HCT116 (cell line): Measurements from ENCODE around the gene TEPSIN. TPM values are rescaled to one million over a fixed set of nuclear protein-coding genes. Genes with fewer than 3 reads are reported as not detected.

Experiments used
- ATAC-seq: fragments of 200-7000 bp; cut with Tn5 transposase; 2 replicates; pipeline ENCODE4 v1.9.1; 2020; ENCODE audit warnings: mild to moderate bottlenecking, moderate library complexity
- BruUV-seq: library from RNA; stranded (reverse); fragments of 400-500 nt; replicated peaks from 2 replicates; lab custom pipeline; 2021; lab: Mats Ljungman, UMichigan
- CTCF ChIA-PET: fragments of 300-600 bp; sonication (Branson Sonifier 250); formaldehyde crosslinking; loops from one replicate; lab custom pipeline; 2021; ENCODE audit warnings: antibody characterized with exemption; lab: Charles Lee
- POLR2A ChIA-PET: fragments of 300-600, 350-600 bp; sonication (Branson Sonifier 250); formaldehyde crosslinking; loops from one replicate; lab custom pipeline; 2021; ENCODE audit warnings: antibody characterized with exemption; lab: Charles Lee
- RAD21 ChIA-PET, 2 experiments: fragments of 300-600 bp; sonication (Branson Sonifier 250); formaldehyde crosslinking; loops; one replicate each; lab custom pipeline; 2023; ENCODE audit warnings: low total read pairs in 2 of 2; ENCODE audit not compliant: uncharacterized antibody in 2 of 2, unreplicated experiment in 2 of 2, low non-redundant PET in 1 of 2; lab: Charles Lee
- DNase-seq: peaks from one replicate; pipeline ENCODE4 v3.0.0-alpha.2; 2010; ENCODE audit warnings: low read depth, low spot score
- H2AFZ ChIP-seq: fragments of 200-600 bp; shearing (Covaris generic), sonication (generic); 2 replicates; pipeline ENCODE4 v1.6.1; 2017; ENCODE audit warnings: low read depth, mixed run types, mixed read lengths, antibody characterized with exemption, low read length; ENCODE audit not compliant: poor library complexity, severe bottlenecking
- H3K27ac ChIP-seq: 2 replicates; pipeline ENCODE4 v1.5.1; 2012; ENCODE audit warnings: low read depth, low read length
- H3K27me3 ChIP-seq: fragments of 200-600 bp; sonication (generic); 2 replicates; pipeline ENCODE4 v1.6.1; 2016; ENCODE audit warnings: mixed run types, low read length, mixed read lengths; ENCODE audit not compliant: insufficient read depth
- H3K36me3 ChIP-seq, 2 experiments: fragments of 200-500 bp in 1 of 2; fragments of 200-600 bp in 1 of 2; sonication (Bioruptor generic) in 1 of 2; sonication (generic) in 1 of 2; 2 replicates each; pipeline versions ENCODE4 v1.5.1 to v1.6.1; 2014 to 2016; ENCODE audit warnings: low read length in 2 of 2, inconsistent platforms in 1 of 2, mixed read lengths in 1 of 2, mixed run types in 1 of 2; ENCODE audit not compliant: insufficient read depth in 2 of 2, control insufficient read depth in 1 of 2
- H3K4me1 ChIP-seq, 2 experiments: fragments of 200-600 bp in 1 of 2; sonication (generic) in 1 of 2; 2 replicates each; pipeline versions ENCODE4 v1.5.1 to v1.6.1; 2012 to 2017; ENCODE audit warnings: low read length in 2 of 2, inconsistent platforms in 1 of 2, mild to moderate bottlenecking in 1 of 2, mixed read lengths in 1 of 2, mixed run types in 1 of 2, moderate library complexity in 1 of 2; ENCODE audit not compliant: insufficient read depth in 2 of 2, control insufficient read depth in 1 of 2
- H3K4me2 ChIP-seq: fragments of 200-600 bp; sonication (generic); 2 replicates; pipeline ENCODE4 v1.6.1; 2017; ENCODE audit warnings: mixed run types, low read length, mixed read lengths
- H3K4me3 ChIP-seq, 2 experiments: fragments of 200-600 bp in 1 of 2; sonication (generic) in 1 of 2; replicated peaks in 1 of 2; 2 replicates each; pipeline ENCODE4 v1.5.1; 2011 to 2016; ENCODE audit warnings: low read length in 2 of 2, control low read depth in 1 of 2, low read depth in 1 of 2, mild to moderate bottlenecking in 1 of 2, mixed read lengths in 1 of 2, mixed run types in 1 of 2
- H3K79me2 ChIP-seq: fragments of 200-600 bp; sonication (generic); 2 replicates; pipeline ENCODE4 v1.6.1; 2017; ENCODE audit warnings: mild to moderate bottlenecking, mixed run types, low read length, moderate library complexity, mixed read lengths; ENCODE audit not compliant: insufficient read depth
- H3K9ac ChIP-seq: fragments of 200-600 bp; sonication (generic); 2 replicates; pipeline ENCODE4 v1.6.1; 2016; ENCODE audit warnings: low read length, mixed read lengths
- H3K9me2 ChIP-seq: fragments of 200-600 bp; sonication (generic), shearing (Covaris generic); 2 replicates; pipeline ENCODE4 v1.6.1; 2017; ENCODE audit warnings: mixed run types, mild to moderate bottlenecking, moderate library complexity; ENCODE audit not compliant: insufficient read depth
- H3K9me3 ChIP-seq, 2 experiments: fragments of 200-500 bp in 1 of 2; fragments of 200-600 bp in 1 of 2; sonication (Bioruptor generic) in 1 of 2; sonication (generic) in 1 of 2; 2 replicates each; pipeline ENCODE4 v1.6.1; 2014 to 2017; ENCODE audit warnings: low read length in 2 of 2, mixed read lengths in 2 of 2, inconsistent platforms in 1 of 2, low read depth in 1 of 2, mild to moderate bottlenecking in 1 of 2, mixed run types in 1 of 2, moderate library complexity in 1 of 2; ENCODE audit not compliant: control insufficient read depth in 1 of 2, insufficient read depth in 1 of 2
- H4K20me1 ChIP-seq: fragments of 200-600 bp; sonication (generic), shearing (Covaris generic); 2 replicates; pipeline ENCODE4 v1.6.1; 2017; ENCODE audit warnings: mixed run types, mild to moderate bottlenecking, moderate library complexity; ENCODE audit not compliant: insufficient read depth
- EZH2 ChIP-seq: fragments of 200-600 bp; sonication (generic); IDR thresholded peaks from 2 replicates; pipeline ENCODE4 v1.6.1; 2017; ENCODE audit warnings: antibody characterized with exemption, mixed run types
- EZH2phosphoT487 ChIP-seq: fragments of 200-600 bp; IDR thresholded peaks from 2 replicates; pipeline ENCODE4 v1.6.1; 2018; ENCODE audit warnings: antibody characterized with exemption, borderline replicate concordance
- FOSL1 ChIP-seq: IDR thresholded peaks from 2 replicates; pipeline ENCODE4 v1.6.1; 2012; ENCODE audit warnings: low read depth
- JUND ChIP-seq: IDR thresholded peaks from 2 replicates; pipeline ENCODE4 v1.6.1; 2012
- POLR2A ChIP-seq: IDR thresholded peaks from 2 replicates; pipeline ENCODE4 v1.7.0; 2011; ENCODE audit warnings: borderline replicate concordance; ENCODE audit not compliant: insufficient read depth, insufficient read length; ENCODE audit errors: extremely low read depth
- POLR2AphosphoS5 ChIP-seq: IDR thresholded peaks from 2 replicates; pipeline ENCODE4 v1.6.1; 2011; ENCODE audit warnings: mild to moderate bottlenecking, low read depth, low read length, moderate library complexity
- RAD21 ChIP-seq: IDR thresholded peaks from 2 replicates; pipeline ENCODE4 v1.6.1; 2012; ENCODE audit warnings: low read depth, mild to moderate bottlenecking
- SP1 ChIP-seq: IDR thresholded peaks from 2 replicates; pipeline ENCODE4 v1.6.1; 2012; ENCODE audit warnings: low read depth
- SRF ChIP-seq: IDR thresholded peaks from 2 replicates; pipeline ENCODE4 v1.6.1; 2012; ENCODE audit warnings: low read depth
- TCF7L2 ChIP-seq: IDR thresholded peaks from 2 replicates; pipeline ENCODE4 v1.7.0; 2011; ENCODE audit warnings: borderline replicate concordance, inconsistent platforms; ENCODE audit not compliant: insufficient read depth, insufficient read length; ENCODE audit errors: extremely low read depth
- YY1 ChIP-seq: IDR thresholded peaks from 2 replicates; pipeline ENCODE4 v1.6.1; 2011; ENCODE audit warnings: low read length, low read depth, moderate library complexity, mild to moderate bottlenecking; ENCODE audit not compliant: insufficient replicate concordance; ENCODE audit errors: extremely low read depth
- intact Hi-C: fragments of 100-400 bp; cut with micrococcal nuclease; formaldehyde crosslinking; loops from 2 replicates; pipeline ENCODE4 v1.10.0; 2022
- total RNA-seq: library from RNA; stranded (reverse); gene quantifications from one replicate; pipeline ENCODE4 v1.2.1, GENCODE V29; 2021; ENCODE audit not compliant: unreplicated experiment
- TF ChIP-seq, protein P1 (sequence below), 3 experiments: fragments of 200-600 bp in 1 of 3; sonication (generic) in 1 of 3; IDR thresholded peaks in 2 of 3; conservative IDR thresholded peaks in 1 of 3; 2 replicates each; pipeline ENCODE4 v1.5.1; 2012 to 2017; ENCODE audit warnings: low read depth in 2 of 3, low read length in 2 of 3, antibody characterized with exemption in 1 of 3, borderline replicate concordance in 1 of 3, control low read depth in 1 of 3, mild to moderate bottlenecking in 1 of 3, mixed read lengths in 1 of 3, mixed run types in 1 of 3, moderate library complexity in 1 of 3; ENCODE audit not compliant: insufficient read depth in 1 of 3
- TF ChIP-seq, protein P2 (sequence below): IDR thresholded peaks from 2 replicates; pipeline ENCODE4 v1.6.1; 2012; ENCODE audit warnings: low read depth
- TF ChIP-seq, protein P3 (sequence below): IDR thresholded peaks from 2 replicates; pipeline ENCODE4 v1.6.1; 2012

TEPSIN gene
- total RNA-seq, 1 experiment from 2014 or later = 50.6 TPM

DNA sequence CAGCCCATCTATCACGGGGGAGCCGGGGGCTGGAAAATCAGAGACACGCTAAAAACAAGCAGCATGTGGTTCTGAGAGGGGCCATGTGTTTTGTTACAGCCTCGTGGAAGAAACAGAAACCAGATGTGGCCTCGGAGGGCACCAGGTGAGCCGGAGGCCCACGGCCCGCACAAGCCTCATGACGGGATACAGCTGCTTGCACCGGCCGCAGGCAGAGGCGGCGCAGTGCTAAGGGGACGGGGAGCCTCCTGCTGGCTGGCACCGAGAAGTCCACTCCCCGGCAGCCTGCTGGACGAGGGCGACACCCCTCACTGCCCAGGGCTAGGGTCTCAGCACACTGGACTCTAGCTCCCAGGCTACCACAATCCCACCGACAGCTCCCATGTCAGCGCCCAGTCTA is 19.4 kb upstream of the TEPSIN start:
- ChIA-PET POLR2A (no interaction called here), RAD21 (no interaction called here), CTCF (no interaction called here)
- no peak for ATAC-seq
- Histone ChIP-seq H3K27ac (no peak overlapping the region), H3K4me3 (no peak overlapping the region), H3K79me2 (peaks cover 5% of the 10 kb centered on the region; the same call in 1 of the 2 replicates), H3K9me2 (no peaks in the 10 kb centered on the region), H2AFZ (no peak overlapping the region), H3K4me2 (no peak overlapping the region), H3K9ac (no peak overlapping the region), H4K20me1 (no peaks in the 10 kb centered on the region), H3K4me1 (no peaks in the 10 kb centered on the region), H3K9me3 (no peaks in the 10 kb centered on the region), H3K36me3 (peaks cover 28 to 32% of the 10 kb centered on the region in 2 experiments; a peak in 3 of 4 replicates), H3K27me3 (no peaks in the 10 kb centered on the region)
- DNase-seq = no peak
- BruUV-seq = no TSS peak
- intact Hi-C loops = no loop called here
- TF ChIP-seq, protein P1, sequence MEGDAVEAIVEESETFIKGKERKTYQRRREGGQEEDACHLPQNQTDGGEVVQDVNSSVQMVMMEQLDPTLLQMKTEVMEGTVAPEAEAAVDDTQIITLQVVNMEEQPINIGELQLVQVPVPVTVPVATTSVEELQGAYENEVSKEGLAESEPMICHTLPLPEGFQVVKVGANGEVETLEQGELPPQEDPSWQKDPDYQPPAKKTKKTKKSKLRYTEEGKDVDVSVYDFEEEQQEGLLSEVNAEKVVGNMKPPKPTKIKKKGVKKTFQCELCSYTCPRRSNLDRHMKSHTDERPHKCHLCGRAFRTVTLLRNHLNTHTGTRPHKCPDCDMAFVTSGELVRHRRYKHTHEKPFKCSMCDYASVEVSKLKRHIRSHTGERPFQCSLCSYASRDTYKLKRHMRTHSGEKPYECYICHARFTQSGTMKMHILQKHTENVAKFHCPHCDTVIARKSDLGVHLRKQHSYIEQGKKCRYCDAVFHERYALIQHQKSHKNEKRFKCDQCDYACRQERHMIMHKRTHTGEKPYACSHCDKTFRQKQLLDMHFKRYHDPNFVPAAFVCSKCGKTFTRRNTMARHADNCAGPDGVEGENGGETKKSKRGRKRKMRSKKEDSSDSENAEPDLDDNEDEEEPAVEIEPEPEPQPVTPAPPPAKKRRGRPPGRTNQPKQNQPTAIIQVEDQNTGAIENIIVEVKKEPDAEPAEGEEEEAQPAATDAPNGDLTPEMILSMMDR (IDR thresholded peaks at IDR 0.05 in 2 of 3, conservative IDR thresholded peaks at IDR 0.05 in 1 of 3; ENCODE audit: borderline replicate concordance in 1 of 3, insufficient read depth in 1 of 3, low read depth in 2 of 3, low read length in 2 of 3) = peak in 1 of 3 experiments; percentile 15; a peak in 1 of 6 replicates
- TF ChIP-seq POLR2A = no peak

DNA sequence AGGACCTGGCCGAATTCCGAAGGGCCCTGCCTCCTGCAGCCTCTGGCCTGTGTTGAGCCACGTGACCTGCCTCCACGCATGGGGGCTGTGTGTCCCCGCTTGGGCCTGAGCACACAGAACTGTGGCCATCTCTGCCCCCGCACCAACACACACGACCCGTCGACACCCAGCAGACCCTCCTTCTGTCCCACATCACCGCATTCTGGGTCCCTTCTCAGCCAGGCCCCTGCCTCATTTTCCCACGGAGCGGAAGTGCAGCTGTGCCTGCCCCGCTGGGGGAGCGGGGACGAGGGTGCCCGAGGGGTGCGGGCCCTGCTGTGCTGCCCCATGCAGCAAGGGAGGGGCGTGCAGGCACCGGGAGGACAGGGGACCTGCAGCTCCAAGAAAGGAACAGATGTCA is 18.7 kb upstream of the TEPSIN start:
- Histone ChIP-seq H4K20me1 (no peaks in the 10 kb centered on the region), H3K9me3 (no peaks in the 10 kb centered on the region), H3K79me2 (peaks cover 9% of the 10 kb centered on the region; the same call in 1 of the 2 replicates), H3K9me2 (no peaks in the 10 kb centered on the region), H2AFZ (no peak overlapping the region), H3K9ac (no peak overlapping the region), H3K4me3 (no peak overlapping the region), H3K36me3 (peaks cover 29 to 30% of the 10 kb centered on the region in 2 experiments; a peak in 3 of 4 replicates), H3K4me1 (no peaks in the 10 kb centered on the region), H3K27ac (no peak overlapping the region), H3K27me3 (no peaks in the 10 kb centered on the region), H3K4me2 (no peak overlapping the region)
- ChIA-PET CTCF (interaction anchor here (0.6 kb wide), 1 partner anchor 35 kb away, joined by 4 read pairs; the partner anchor contains the start of gene CEP131), POLR2A (no interaction called here), RAD21 (no interaction called here)
- ATAC-seq = no peak
- intact Hi-C loops = no loop called here
- no TSS peak for BruUV-seq
- no peak for DNase-seq
- TF ChIP-seq TCF7L2 (no peak), EZH2phosphoT487 (no peak), SP1 (no peak), SRF (no peak), JUND (no peak), YY1 (no peak), POLR2AphosphoS5 (no peak), EZH2 (no peak), FOSL1 (no peak), RAD21 (no peak)
- TF ChIP-seq, protein P2, sequence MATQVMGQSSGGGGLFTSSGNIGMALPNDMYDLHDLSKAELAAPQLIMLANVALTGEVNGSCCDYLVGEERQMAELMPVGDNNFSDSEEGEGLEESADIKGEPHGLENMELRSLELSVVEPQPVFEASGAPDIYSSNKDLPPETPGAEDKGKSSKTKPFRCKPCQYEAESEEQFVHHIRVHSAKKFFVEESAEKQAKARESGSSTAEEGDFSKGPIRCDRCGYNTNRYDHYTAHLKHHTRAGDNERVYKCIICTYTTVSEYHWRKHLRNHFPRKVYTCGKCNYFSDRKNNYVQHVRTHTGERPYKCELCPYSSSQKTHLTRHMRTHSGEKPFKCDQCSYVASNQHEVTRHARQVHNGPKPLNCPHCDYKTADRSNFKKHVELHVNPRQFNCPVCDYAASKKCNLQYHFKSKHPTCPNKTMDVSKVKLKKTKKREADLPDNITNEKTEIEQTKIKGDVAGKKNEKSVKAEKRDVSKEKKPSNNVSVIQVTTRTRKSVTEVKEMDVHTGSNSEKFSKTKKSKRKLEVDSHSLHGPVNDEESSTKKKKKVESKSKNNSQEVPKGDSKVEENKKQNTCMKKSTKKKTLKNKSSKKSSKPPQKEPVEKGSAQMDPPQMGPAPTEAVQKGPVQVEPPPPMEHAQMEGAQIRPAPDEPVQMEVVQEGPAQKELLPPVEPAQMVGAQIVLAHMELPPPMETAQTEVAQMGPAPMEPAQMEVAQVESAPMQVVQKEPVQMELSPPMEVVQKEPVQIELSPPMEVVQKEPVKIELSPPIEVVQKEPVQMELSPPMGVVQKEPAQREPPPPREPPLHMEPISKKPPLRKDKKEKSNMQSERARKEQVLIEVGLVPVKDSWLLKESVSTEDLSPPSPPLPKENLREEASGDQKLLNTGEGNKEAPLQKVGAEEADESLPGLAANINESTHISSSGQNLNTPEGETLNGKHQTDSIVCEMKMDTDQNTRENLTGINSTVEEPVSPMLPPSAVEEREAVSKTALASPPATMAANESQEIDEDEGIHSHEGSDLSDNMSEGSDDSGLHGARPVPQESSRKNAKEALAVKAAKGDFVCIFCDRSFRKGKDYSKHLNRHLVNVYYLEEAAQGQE = no peak
- TF ChIP-seq, protein P3, sequence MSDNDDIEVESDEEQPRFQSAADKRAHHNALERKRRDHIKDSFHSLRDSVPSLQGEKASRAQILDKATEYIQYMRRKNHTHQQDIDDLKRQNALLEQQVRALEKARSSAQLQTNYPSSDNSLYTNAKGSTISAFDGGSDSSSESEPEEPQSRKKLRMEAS = no peak
